DMS153 treated with DMSO at 0.1 percent for 48 hours (cell line): ENCODE data around the gene MED14.
"Not testable (repeated sequence)": the region's sequence is repeated elsewhere in the genome, so short reads cannot be mapped to it uniquely, and the experiment has no call there.

ENCODE experiments used
- DNase-seq: peaks from one replicate; lab custom pipeline; 2025; ENCODE audit not compliant: unreplicated experiment; lab: John Stamatoyannopoulos, UW

Gene MED14

GRCh38 chrX:40735325-40736169 lies at the start of gene MED14:
Gene MED14, minus strand, starts transcription at chrX:40735542. Its CDS starts 130 bp downstream, at chrX:40735412.
- DNase-seq: peak; percentile 33

DNA sequence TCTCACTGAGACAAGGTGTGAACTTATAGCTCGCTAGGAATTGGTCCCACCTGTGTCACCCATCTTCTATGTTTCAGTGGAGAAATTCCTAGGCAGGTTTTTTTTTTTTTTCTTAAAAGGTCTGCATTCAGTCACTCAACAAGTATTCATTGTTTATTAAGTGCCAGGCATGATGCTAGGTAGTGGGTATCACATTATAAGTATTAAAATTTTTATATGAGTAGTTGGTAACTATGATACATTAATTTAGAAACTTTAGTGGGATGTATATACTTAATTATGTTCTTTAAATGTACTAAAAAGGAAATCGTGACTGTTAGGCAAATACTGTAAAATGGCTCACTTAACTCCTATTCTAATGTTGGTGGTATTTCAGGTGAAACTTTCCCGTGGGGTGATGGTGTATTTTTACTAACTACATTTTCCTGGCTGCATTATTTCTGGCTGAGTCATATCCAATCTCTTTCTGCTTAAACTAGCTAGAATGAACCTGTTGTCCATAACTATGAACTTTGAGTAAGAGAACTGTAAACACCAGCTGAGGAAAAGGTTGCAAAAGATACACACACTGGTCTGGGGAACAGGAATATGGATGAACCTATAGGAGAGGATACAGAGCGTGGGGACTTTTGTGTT lies 49.3 kb upstream of the MED14 start:
- no peak for DNase-seq

DNA sequence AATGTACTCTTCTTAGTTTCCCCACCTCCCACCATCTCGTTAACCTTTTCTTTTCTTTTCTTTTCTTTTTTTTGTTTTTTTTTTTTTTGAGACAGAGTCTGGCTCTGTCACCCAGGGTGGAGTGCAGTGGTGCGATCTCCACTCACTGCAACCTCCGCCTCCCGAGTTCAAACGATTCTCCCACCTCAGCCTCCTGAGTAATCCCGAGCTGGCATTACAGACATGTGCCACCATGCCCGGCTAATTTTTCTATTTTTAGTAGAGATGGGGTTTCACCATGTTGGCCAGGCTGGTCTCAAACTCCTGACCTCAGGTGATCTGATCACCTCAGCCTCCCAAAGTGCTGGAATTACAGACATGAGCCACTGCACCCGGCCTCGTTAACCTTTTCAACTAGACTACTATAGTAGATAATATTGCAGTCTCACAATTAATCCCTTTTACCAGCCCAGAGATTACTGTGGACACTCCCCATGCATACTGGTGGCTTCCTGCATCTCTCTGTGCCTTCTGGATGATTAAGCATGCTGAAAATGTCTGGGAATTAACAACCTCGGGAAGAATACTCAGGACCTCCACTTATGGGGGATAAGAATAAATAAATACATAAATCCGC lies 47.4 kb upstream of the MED14 start:
- not testable (repeated sequence) for DNase-seq

GRCh38 chrX:40780951-40781350 lies 45.6 kb upstream of the MED14 start:
- no peak for DNase-seq

DNA sequence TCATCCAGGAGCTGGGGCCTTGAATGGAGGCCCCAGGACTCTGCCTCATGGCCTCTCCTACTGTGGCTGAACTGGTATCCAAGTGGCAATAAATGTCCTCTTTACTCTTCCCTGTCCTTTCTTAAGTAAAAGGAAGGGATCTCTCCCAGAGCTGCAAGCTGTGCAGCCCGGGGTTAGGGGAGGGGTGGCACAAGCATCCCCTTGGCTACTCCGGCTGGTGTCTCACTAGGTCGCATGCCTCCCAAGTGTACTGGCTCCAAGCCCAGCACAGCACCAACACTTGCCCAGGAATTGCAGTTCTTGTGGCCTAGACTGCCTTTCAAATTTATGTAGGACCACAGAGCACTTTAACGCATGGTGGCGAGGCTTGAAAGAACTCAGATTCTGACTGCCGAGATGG lies 44.7 kb upstream of the MED14 start:
- no peak for DNase-seq

DNA sequence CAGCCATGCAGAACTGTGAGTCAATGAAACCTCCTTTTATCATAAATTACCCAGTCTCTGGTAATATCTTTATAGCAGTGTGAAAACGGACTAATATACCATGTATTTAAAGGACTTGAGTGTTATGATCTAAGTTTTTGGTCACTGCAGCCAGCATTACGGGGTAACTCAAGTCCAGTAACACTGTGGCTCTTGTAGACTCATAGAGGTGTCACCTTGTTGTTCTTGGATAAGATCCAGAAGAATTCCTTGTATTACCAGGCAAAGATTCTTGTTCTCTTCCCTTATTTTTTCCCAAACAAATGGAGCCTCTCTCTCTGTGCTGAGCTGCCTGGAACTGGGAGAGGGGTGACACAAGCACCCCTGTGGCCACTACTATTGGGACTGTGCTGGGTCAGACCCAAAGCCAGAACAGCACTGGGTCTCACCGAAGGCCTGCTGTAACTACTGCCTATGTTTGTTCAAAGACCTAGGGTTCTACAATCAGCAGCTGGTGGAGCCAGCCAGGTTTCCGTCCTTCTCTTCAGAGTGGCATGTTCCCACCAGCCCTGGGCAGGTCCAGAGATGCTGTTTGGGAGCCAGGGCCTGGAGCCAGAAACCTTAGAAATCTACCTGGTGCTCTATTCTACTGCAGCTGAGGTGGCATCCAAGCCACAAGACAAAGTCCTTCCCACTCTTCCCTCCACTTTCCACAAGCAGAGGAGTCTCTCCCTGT lies 43.7 kb upstream of the MED14 start:
- DNase-seq: no peak

GRCh38 chrX:40773809-40774208 lies 38.5 kb upstream of the MED14 start:
- DNase-seq: no peak

- no peak for DNase-seq
These were observed 37.8 kb upstream of the MED14 start for GRCh38 chrX:40773188-40773587.

GRCh38 chrX:40772290-40772689 lies 36.9 kb upstream of the MED14 start:
- no peak for DNase-seq

DNA sequence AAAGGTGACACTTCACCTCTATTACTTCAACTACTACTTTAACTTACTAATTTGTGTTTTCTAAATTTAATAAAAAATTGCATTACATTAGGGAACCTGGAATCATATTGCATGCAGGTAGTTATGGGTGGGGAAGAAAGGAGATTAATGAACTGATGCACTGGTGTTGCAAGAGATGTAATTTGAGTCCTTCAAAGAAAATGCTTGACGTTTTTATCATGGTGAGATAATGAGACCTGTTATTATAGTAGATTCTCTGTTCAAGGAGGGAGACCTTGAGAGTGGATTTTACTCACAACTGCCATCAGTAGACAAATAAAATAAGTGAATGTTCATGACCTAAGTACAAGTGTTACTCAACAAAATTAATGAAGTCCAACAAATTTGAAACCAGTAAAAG lies 26.4 kb upstream of the MED14 start:
- DNase-seq: no peak

- no peak for DNase-seq
These were observed 24.0 kb upstream of the MED14 start for GRCh38 chrX:40759374-40759773.

- no peak for DNase-seq
These were observed 21.7 kb upstream of the MED14 start for GRCh38 chrX:40757058-40757457.

DNA sequence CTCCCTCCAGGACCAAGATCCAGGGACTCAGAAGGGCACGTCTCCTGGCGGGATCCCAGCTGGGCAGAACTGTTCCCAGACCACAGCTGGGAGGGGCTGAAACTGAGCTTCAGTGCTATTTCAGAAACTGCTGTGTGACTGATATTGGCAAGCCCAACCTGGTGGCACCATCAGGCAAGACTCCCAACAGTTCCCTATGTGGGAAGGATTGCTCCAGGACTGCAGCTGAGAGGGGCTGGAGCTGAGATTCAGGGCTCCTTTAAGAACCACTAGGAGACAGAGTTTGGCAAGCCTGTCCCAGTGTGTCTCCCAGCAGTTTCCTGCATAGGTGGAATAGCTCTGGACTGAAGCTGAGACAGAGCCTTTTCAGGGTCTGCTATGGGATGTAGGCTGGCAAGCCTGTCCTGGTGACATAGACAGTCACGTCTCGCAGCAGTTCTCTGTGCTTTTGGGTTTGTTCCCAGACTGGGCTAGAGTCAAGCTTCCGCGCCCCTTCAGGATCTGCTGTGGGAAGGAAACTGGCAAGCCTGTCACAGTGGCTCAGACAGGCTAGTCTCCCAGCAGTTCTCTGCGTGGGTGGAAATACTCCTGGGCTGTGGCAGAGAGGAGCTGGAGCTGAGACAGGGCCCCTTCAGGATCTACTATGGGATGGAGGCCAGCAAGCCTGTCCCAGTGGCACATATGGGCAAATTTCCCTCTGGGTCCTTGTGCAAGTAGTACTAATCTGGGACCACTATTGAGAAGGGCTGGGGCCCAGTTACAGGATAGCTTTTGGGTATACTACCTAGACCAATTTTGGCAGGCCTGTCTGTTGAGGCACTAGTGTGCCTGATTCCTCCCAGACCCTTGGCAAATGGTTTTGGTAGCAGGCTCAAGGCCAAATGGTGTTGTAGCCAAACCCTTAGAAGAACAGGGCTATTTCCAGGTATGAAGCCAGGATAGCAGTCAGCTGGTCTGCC lies 20.2 kb upstream of the MED14 start:
- no peak for DNase-seq

- DNase-seq: no peak
These were observed 14.5 kb upstream of the MED14 start for GRCh38 chrX:40749681-40750494.

DNA sequence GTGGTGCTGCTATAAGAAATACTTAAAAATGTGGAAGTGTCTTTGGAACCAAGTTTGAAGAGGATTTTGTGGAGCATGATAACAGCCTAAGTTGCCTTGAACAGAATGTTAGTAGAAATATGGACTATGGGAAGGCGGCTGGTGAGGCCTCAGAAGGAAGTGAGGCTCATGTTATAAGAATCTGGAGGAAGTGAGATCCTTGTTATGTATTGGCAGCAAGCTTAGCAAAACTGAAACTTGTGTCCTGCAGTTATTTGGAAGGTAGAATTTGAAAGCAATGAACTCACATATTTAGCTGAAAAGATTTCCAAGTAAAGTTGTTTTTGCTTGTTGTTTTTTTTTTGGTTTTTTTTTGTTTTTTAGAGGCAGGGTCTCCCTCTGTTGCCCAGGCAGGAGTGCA lies 13.6 kb upstream of the MED14 start:
- no peak for DNase-seq

DNA sequence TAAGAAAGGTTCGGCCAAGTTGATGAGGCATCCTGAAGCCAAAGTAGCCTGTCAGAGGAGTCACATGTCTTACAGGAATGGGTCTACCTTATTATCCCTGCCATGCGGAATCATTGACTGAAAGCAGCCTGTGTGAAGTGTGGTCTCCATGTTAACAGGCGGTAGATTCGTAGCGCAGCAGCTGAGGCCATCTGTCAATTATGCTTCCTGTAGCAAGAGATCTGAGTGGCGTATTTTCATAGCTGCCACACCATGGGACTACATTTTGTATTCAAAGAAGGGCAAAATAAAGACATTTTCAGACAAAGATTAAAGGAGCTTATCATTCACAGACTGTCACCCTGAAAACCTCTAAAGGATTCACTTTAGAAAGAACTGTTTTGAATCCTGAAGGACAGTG lies 11.2 kb upstream of the MED14 start:
- DNase-seq: no peak

DNA sequence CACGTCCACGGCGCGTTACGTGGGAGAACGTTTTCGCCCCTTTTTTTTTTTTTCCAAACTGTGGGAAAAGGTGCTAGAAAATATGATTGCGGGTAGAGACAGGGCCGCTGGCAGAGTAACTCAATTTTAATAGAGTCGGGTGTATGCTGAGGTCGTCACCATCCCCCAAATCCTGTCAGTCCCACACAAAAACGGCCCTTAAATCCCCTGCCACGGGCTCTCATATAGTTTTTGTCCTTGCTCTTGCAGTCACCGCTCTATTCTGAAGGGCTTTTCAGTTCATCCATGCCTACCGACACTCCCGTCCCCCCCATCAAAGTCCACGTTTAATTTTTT lies 796 bp upstream of the MED14 start:
- DNase-seq: no peak

- no peak for DNase-seq
These were observed 394 bp downstream of the MED14 start for GRCh38 chrX:40734971-40735324.

DNA sequence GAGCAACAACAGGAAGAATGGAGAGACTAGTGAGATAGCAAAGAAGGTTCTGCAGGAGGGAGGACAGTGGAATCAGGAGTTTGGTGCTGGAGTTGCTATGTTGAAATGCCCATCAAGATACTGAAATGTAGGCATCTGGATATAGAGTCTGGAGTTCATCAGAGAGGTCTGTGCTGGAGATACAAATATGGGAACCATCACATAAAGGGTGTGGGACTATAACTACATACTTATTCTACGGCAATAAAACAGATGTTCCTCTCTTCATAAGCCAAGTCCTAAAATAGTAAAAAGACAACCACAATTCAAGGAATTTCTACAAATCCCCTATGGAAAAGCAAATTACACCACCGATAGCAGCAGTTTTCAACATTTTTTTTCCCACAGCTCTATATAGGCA lies 1.6 kb downstream of the MED14 start:
- DNase-seq: no peak

GRCh38 chrX:40732499-40732898 lies 2.8 kb downstream of the MED14 start:
- not testable (repeated sequence) for DNase-seq
